KMS-11 (cell line): Measurements from ENCODE around the gene LHFPL6.

Source experiments
- H2AFZ ChIP-seq: fragments of 200-600 bp; sonication (generic); 2 replicates; pipeline ENCODE4 v1.6.1; 2016; ENCODE audit warnings: antibody characterized with exemption, mixed run types, low read depth
- H3K27ac ChIP-seq: fragments of 200-600 bp; sonication (generic); 2 replicates; pipeline ENCODE4 v1.6.1; 2016; ENCODE audit warnings: mild to moderate bottlenecking, mixed run types
- H3K27me3 ChIP-seq: fragments of 200-600 bp; sonication (generic); 2 replicates; pipeline ENCODE4 v1.6.1; 2017; ENCODE audit warnings: mild to moderate bottlenecking, low read depth, mixed run types, moderate library complexity; ENCODE audit not compliant: insufficient read depth
- H3K36me3 ChIP-seq: fragments of 200-600 bp; sonication (generic); 2 replicates; pipeline ENCODE4 v1.6.1; 2017; ENCODE audit warnings: mild to moderate bottlenecking, mixed run types; ENCODE audit not compliant: insufficient read depth
- H3K4me1 ChIP-seq: fragments of 200-600 bp; sonication (generic); 2 replicates; pipeline ENCODE4 v1.6.1; 2016; ENCODE audit warnings: mild to moderate bottlenecking, low read depth, mixed run types; ENCODE audit not compliant: poor library complexity, severe bottlenecking
- H3K4me2 ChIP-seq: fragments of 200-600 bp; sonication (generic); 2 replicates; pipeline ENCODE4 v1.7.0; 2016; ENCODE audit warnings: mild to moderate bottlenecking, mixed run types
- H3K4me3 ChIP-seq: fragments of 200-600 bp; sonication (generic); IDR thresholded peaks from 2 replicates; pipeline ENCODE4 v1.6.1; 2017; ENCODE audit warnings: low read depth, low read length, mixed read lengths; ENCODE audit not compliant: insufficient read depth
- H3K79me2 ChIP-seq: fragments of 200-600 bp; sonication (generic); 2 replicates; pipeline ENCODE4 v1.6.1; 2016; ENCODE audit warnings: low read depth, mixed run types; ENCODE audit not compliant: insufficient read depth
- H3K9ac ChIP-seq: fragments of 200-600 bp; sonication (generic); 2 replicates; pipeline ENCODE4 v1.6.1; 2016; ENCODE audit warnings: mild to moderate bottlenecking, mixed run types
- H4K20me1 ChIP-seq: fragments of 200-600 bp; sonication (generic); 2 replicates; pipeline ENCODE4 v1.6.1; 2016; ENCODE audit warnings: mild to moderate bottlenecking, mixed run types; ENCODE audit not compliant: insufficient read depth
- TF ChIP-seq, protein P1 (sequence below): fragments of 200-600 bp; sonication (generic); conservative IDR thresholded peaks from 2 replicates; pipeline ENCODE4 v1.6.1; 2017; ENCODE audit warnings: low read depth, mild to moderate bottlenecking, antibody characterized with exemption, low read length, moderate library complexity, mixed read lengths

LHFPL6 gene

DNA sequence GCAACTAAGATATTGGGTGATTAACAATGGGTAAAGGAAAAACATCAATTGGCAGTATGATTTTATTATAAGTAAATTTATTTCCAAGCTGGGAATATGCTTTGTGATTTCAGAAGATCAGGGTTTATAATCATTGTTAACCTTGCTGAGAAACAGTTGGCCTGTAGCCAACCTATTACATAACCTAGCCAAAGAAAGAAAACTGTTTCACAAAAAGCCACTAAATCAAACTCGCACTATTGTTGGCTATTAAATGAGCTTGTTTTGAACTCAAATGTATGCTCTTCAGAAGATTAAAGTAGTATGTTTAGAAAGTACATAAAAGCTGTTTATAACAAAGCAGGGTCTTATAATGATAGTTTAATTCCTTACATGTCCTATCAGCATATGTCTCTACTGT is 151.7 kb downstream of the LHFPL6 start:
- no peak overlapping the region for H3K4me2 ChIP-seq
- H3K36me3 ChIP-seq, result no peaks in the 10 kb centered on the region
- H3K4me3 ChIP-seq, result no peak overlapping the region
- H3K79me2 ChIP-seq, result no peaks in the 10 kb centered on the region
- H4K20me1 ChIP-seq, result no peaks in the 10 kb centered on the region
- H3K27ac ChIP-seq, result no peak overlapping the region
- H3K27me3 ChIP-seq, result no peaks in the 10 kb centered on the region
- no peak overlapping the region for H3K9ac ChIP-seq
- TF ChIP-seq, protein P1, sequence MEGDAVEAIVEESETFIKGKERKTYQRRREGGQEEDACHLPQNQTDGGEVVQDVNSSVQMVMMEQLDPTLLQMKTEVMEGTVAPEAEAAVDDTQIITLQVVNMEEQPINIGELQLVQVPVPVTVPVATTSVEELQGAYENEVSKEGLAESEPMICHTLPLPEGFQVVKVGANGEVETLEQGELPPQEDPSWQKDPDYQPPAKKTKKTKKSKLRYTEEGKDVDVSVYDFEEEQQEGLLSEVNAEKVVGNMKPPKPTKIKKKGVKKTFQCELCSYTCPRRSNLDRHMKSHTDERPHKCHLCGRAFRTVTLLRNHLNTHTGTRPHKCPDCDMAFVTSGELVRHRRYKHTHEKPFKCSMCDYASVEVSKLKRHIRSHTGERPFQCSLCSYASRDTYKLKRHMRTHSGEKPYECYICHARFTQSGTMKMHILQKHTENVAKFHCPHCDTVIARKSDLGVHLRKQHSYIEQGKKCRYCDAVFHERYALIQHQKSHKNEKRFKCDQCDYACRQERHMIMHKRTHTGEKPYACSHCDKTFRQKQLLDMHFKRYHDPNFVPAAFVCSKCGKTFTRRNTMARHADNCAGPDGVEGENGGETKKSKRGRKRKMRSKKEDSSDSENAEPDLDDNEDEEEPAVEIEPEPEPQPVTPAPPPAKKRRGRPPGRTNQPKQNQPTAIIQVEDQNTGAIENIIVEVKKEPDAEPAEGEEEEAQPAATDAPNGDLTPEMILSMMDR, result no peak
- no peaks in the 10 kb centered on the region for H3K4me1 ChIP-seq
- no peak overlapping the region for H2AFZ ChIP-seq

DNA sequence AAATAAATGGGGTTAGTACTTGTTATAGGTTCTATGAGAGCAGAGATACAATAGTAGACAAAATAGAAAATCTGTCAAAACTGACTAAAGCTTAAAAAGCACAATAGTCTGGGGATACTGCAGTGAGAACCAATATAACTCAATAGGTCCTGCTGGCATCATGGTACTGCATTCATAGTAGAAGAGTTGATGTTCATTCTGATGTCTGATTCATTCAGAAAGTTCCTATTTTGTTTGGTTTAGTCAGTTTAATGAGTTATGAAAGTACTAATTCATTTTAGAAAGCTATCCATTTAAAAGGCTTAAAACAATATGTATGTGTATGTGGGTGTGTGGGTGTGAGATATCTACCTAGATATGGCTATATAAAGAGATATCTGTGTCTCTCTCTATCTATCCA is 152.8 kb downstream of the LHFPL6 start:
- Histone ChIP-seq H3K79me2 (no peaks in the 10 kb centered on the region), H3K36me3 (no peaks in the 10 kb centered on the region), H2AFZ (no peak overlapping the region), H4K20me1 (no peaks in the 10 kb centered on the region), H3K4me3 (no peak overlapping the region), H3K27me3 (no peaks in the 10 kb centered on the region), H3K4me2 (no peak overlapping the region), H3K4me1 (no peaks in the 10 kb centered on the region), H3K27ac (no peak overlapping the region), H3K9ac (no peak overlapping the region)
- TF ChIP-seq, protein P1, result no peak

GRCh38 chr13:39448834-39449233 is 154.2 kb downstream of the LHFPL6 start:
- H3K27me3 ChIP-seq, result no peaks in the 10 kb centered on the region
- no peaks in the 10 kb centered on the region for H3K4me1 ChIP-seq
- no peak overlapping the region for H2AFZ ChIP-seq
- no peaks in the 10 kb centered on the region for H4K20me1 ChIP-seq
- no peak overlapping the region for H3K27ac ChIP-seq
- H3K9ac ChIP-seq, result no peak overlapping the region
- no peak overlapping the region for H3K4me2 ChIP-seq
- no peaks in the 10 kb centered on the region for H3K79me2 ChIP-seq
- TF ChIP-seq, protein P1, result no peak
- H3K4me3 ChIP-seq, result no peak overlapping the region
- H3K36me3 ChIP-seq, result no peaks in the 10 kb centered on the region

GRCh38 chr13:39446865-39447264 is 156.1 kb downstream of the LHFPL6 start:
- Histone ChIP-seq H3K4me3 (no peak overlapping the region), H3K27me3 (no peaks in the 10 kb centered on the region), H3K4me1 (no peaks in the 10 kb centered on the region), H3K27ac (no peak overlapping the region), H3K9ac (no peak overlapping the region), H4K20me1 (no peaks in the 10 kb centered on the region), H3K4me2 (no peak overlapping the region), H2AFZ (no peak overlapping the region), H3K36me3 (no peaks in the 10 kb centered on the region), H3K79me2 (no peaks in the 10 kb centered on the region)
- TF ChIP-seq, protein P1, result no peak

DNA sequence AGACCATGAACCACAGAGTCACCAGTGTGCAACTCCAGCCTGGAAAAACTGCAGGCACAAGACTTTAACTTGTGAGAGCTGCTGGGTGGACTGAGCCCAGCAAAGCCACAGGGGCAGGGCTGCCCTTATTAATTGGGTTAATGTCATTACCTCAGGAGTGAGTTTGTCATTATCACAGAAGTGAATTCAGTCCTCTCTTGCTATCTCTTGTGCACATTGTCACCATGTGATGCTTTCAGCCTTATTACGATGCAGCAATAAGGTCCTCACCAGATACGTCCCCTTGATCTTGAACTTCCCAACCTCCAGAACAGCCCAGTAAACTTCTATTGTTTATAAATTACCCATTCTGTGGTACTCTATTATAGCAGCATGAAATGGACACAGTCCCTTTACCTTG is 158.1 kb downstream of the LHFPL6 start:
- Histone ChIP-seq H3K36me3 (no peaks in the 10 kb centered on the region), H3K4me3 (no peak overlapping the region), H4K20me1 (no peaks in the 10 kb centered on the region), H3K4me2 (no peak overlapping the region), H3K9ac (no peak overlapping the region), H2AFZ (no peak overlapping the region), H3K27ac (no peak overlapping the region), H3K4me1 (no peaks in the 10 kb centered on the region), H3K79me2 (no peaks in the 10 kb centered on the region), H3K27me3 (no peaks in the 10 kb centered on the region)
- TF ChIP-seq, protein P1, result no peak
